DOHH2 (cell line): ENCODE data around the gene CLIC4.

Experiments
- H3F3A ChIP-seq: fragments of 200-600 bp; sonication (generic), shearing (Covaris generic); 2 replicates; pipeline ENCODE4 v1.6.0; 2016; ENCODE audit warnings: antibody characterized with exemption, mild to moderate bottlenecking; ENCODE audit not compliant: control insufficient read depth, insufficient read depth
- H3K27ac ChIP-seq: fragments of 200-600 bp; sonication (generic); 2 replicates; pipeline ENCODE4 v1.5.1; 2014; ENCODE audit warnings: low read depth, mild to moderate bottlenecking, low read length, moderate library complexity
- H3K27me3 ChIP-seq: fragments of 200-600 bp; sonication (generic); 2 replicates; pipeline ENCODE4 v1.6.1; 2014; ENCODE audit warnings: mild to moderate bottlenecking, low read length, mixed read lengths; ENCODE audit not compliant: control insufficient read depth
- H3K36me3 ChIP-seq: fragments of 200-600 bp; sonication (generic); 2 replicates; pipeline ENCODE4 v1.6.1; 2014; ENCODE audit warnings: mild to moderate bottlenecking, low read length, moderate library complexity, mixed read lengths; ENCODE audit not compliant: control insufficient read depth
- H3K4me1 ChIP-seq: fragments of 200-600 bp; sonication (generic); 2 replicates; pipeline ENCODE4 v1.6.1; 2014; ENCODE audit warnings: mild to moderate bottlenecking, low read length, mixed read lengths; ENCODE audit not compliant: control insufficient read depth
- H3K4me2 ChIP-seq: fragments of 200-600 bp; sonication (generic); 2 replicates; pipeline ENCODE4 v1.6.0; 2014; ENCODE audit warnings: mild to moderate bottlenecking, low read length, moderate library complexity
- H3K4me3 ChIP-seq: fragments of 200-600 bp; sonication (generic); 2 replicates; pipeline ENCODE4 v1.5.1; 2014; ENCODE audit warnings: mild to moderate bottlenecking, low read length, mixed read lengths
- H3K79me2 ChIP-seq: fragments of 200-600 bp; sonication (generic); 2 replicates; pipeline ENCODE4 v1.6.1; 2014; ENCODE audit warnings: mild to moderate bottlenecking, low read length, mixed read lengths; ENCODE audit not compliant: control insufficient read depth
- H3K9me2 ChIP-seq: fragments of 200-600 bp; sonication (generic); replicated peaks from 2 replicates; pipeline ENCODE4 v1.6.1; 2014; ENCODE audit warnings: mild to moderate bottlenecking, low read length, mixed read lengths; ENCODE audit not compliant: control insufficient read depth
- H3K9me3 ChIP-seq: fragments of 200-600 bp; sonication (generic); 2 replicates; pipeline ENCODE4 v1.6.1; 2014; ENCODE audit warnings: antibody characterized with exemption, low read length, mixed read lengths; ENCODE audit not compliant: control insufficient read depth, insufficient read depth
- H4K20me1 ChIP-seq: fragments of 200-600 bp; sonication (generic); 2 replicates; pipeline ENCODE4 v1.6.0; 2014; ENCODE audit warnings: low read depth, mild to moderate bottlenecking, antibody characterized with exemption, low read length, moderate library complexity; ENCODE audit not compliant: control insufficient read depth, insufficient read depth
- CTCF ChIP-seq: fragments of 200-600 bp; sonication (generic); IDR thresholded peaks from one replicate; pipeline ENCODE4 v1.5.1; 2014; ENCODE audit warnings: antibody characterized with exemption, mild to moderate bottlenecking, low read depth, low read length; ENCODE audit not compliant: poor library complexity, severe bottlenecking
- EZH2phosphoT487 ChIP-seq: fragments of 200-600 bp; sonication (generic); IDR thresholded peaks from 2 replicates; pipeline ENCODE4 v1.6.1; 2017; ENCODE audit warnings: borderline replicate concordance, mild to moderate bottlenecking, antibody characterized with exemption, low read length, moderate library complexity, mixed read lengths

The CLIC4 gene

GRCh38 chr1:24841593-24841992, 96.3 kb downstream of the CLIC4 start:
- Histone ChIP-seq H3K27ac (no peak overlapping the region), H3K4me3 (no peak overlapping the region), H3K9me2 (no peaks in the 10 kb centered on the region), H3K27me3 (no peaks in the 10 kb centered on the region), H3F3A (peaks cover 15% of the 10 kb centered on the region), H4K20me1 (peaks cover 4% of the 10 kb centered on the region; the same call in 1 of the 2 replicates), H3K36me3 (peaks cover 29% of the 10 kb centered on the region), H3K4me2 (no peak overlapping the region), H3K9me3 (no peaks in the 10 kb centered on the region), H3K4me1 (no peaks in the 10 kb centered on the region), H3K79me2 (peaks cover 17% of the 10 kb centered on the region)
- TF ChIP-seq CTCF = no peak
- TF ChIP-seq EZH2phosphoT487 = no peak

DNA sequence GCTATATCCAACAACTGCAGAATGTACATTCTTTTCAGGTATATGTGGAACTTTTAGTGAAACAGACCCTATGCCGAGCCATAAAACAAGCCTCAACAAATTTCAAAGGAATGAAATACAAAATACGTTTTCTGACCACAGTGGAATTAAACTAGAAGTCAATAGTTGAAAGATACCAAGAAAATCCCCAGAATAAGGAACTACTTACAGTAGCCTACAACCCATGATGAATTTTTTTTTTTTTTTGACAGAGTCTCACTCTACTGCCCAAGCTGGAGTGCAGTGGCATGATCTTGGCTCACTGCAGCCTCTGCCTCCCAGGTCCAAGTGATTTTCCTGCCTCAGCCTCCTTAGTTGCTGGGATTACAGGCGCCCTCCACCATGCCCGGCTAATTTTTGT, 101.4 kb downstream of the CLIC4 start:
- H4K20me1 ChIP-seq = no peaks in the 10 kb centered on the region
- no peaks in the 10 kb centered on the region for H3K79me2 ChIP-seq
- H3K27me3 ChIP-seq = no peaks in the 10 kb centered on the region
- no peak overlapping the region for H3K4me3 ChIP-seq
- no peak overlapping the region for H3K4me2 ChIP-seq
- peaks cover 27% of the 10 kb centered on the region for H3F3A ChIP-seq
- H3K9me2 ChIP-seq = no peaks in the 10 kb centered on the region
- H3K9me3 ChIP-seq = no peaks in the 10 kb centered on the region
- H3K27ac ChIP-seq = no peak overlapping the region
- H3K4me1 ChIP-seq = peaks cover 18% of the 10 kb centered on the region
- peaks cover 6% of the 10 kb centered on the region; the same call in 1 of the 2 replicates for H3K36me3 ChIP-seq
- no peak for TF ChIP-seq EZH2phosphoT487
- no peak for TF ChIP-seq CTCF

GRCh38 chr1:24847995-24848881, 103.0 kb downstream of the CLIC4 start:
- Histone ChIP-seq H3K4me1 (peaks cover 18% of the 10 kb centered on the region), H3K27ac (peak overlapping the region; percentile 54), H3K27me3 (no peaks in the 10 kb centered on the region), H3K36me3 (0 out of 2 replicates have a peak, but pooled peaks cover 3% of the 10 kb centered on the region), H3K4me3 (peak overlapping the region; percentile 78), H4K20me1 (no peaks in the 10 kb centered on the region), H3K9me2 (no peaks in the 10 kb centered on the region), H3K79me2 (no peaks in the 10 kb centered on the region), H3K9me3 (no peaks in the 10 kb centered on the region), H3K4me2 (peak overlapping the region; percentile 97), H3F3A (peaks cover 24% of the 10 kb centered on the region)
- TF ChIP-seq CTCF (peak; percentile 92), EZH2phosphoT487 (no peak; the same call in 1 of the 2 replicates)
